SK-N-SH (cell line): ENCODE results near the gene OR7G2. TPM values are rescaled to one million over a fixed set of nuclear protein-coding genes. Genes with fewer than 3 reads are reported as not detected.

ENCODE experiments used
- CTCF ChIA-PET: fragments of 300-600, 350-600 bp; formaldehyde crosslinking; extraction: SDS; loops from one replicate; lab custom pipeline; 2021; lab: Yijun Ruan, JAX
- POLR2A ChIA-PET: fragments of 350-600 bp; sonication (Branson Sonifier 250); formaldehyde crosslinking; extraction: SDS; loops from one replicate; lab custom pipeline; 2020; ENCODE audit warnings: antibody characterized with exemption, inconsistent platforms; lab: Yijun Ruan, JAX
- DNase-seq: peaks from one replicate; pipeline ENCODE4 v3.0.0; 2012
- H2AFZ ChIP-seq: fragments of 200-600 bp; sonication (generic); 2 replicates; pipeline ENCODE4 v1.8.1; 2016; ENCODE audit warnings: antibody characterized with exemption, mild to moderate bottlenecking, low read depth
- H3F3A ChIP-seq: fragments of 200-600 bp; sonication (generic); replicated peaks from 2 replicates; pipeline ENCODE3; 2016; ENCODE audit warnings: antibody characterized with exemption, mild to moderate bottlenecking; ENCODE audit not compliant: insufficient read depth
- H3K27ac ChIP-seq, 2 experiments: fragments of 200-500 bp in 1 of 2; fragments of 200-600 bp in 1 of 2; sonication (Bioruptor generic) in 1 of 2; sonication (generic), shearing (Covaris generic) in 1 of 2; 2 replicates each; pipeline versions ENCODE4 v1.5.1 to v1.6.1; 2014 to 2016; ENCODE audit warnings: low read depth in 2 of 2, inconsistent platforms in 1 of 2, low read length in 1 of 2, mild to moderate bottlenecking in 1 of 2, mixed read lengths in 1 of 2
- H3K27me3 ChIP-seq: fragments of 200-600 bp; sonication (generic), shearing (Covaris generic); 2 replicates; pipeline ENCODE4 v1.6.1; 2016; ENCODE audit warnings: mixed run types; ENCODE audit not compliant: insufficient read depth
- H3K36me3 ChIP-seq, 2 experiments: fragments of 200-500 bp in 1 of 2; fragments of 200-600 bp in 1 of 2; sonication (Bioruptor generic) in 1 of 2; sonication (generic) in 1 of 2; replicated peaks in 1 of 2; 2 replicates each; pipeline versions ENCODE3 to v1.5.1; 2014 to 2016; ENCODE audit warnings: low read length in 1 of 2, mild to moderate bottlenecking in 1 of 2; ENCODE audit not compliant: insufficient read depth in 2 of 2, control insufficient read depth in 1 of 2
- H3K4me1 ChIP-seq, 2 experiments: fragments of 200-500 bp in 1 of 2; fragments of 200-600 bp in 1 of 2; sonication (Bioruptor generic) in 1 of 2; sonication (generic), shearing (Covaris generic) in 1 of 2; 2 replicates each; pipeline versions ENCODE4 v1.5.1 to v1.6.1; 2014 to 2016; ENCODE audit warnings: low read depth in 1 of 2, low read length in 1 of 2, mixed run types in 1 of 2; ENCODE audit not compliant: insufficient read depth in 2 of 2, control insufficient read depth in 1 of 2
- H3K4me2 ChIP-seq: fragments of 200-600 bp; sonication (generic), shearing (Covaris generic); 2 replicates; pipeline ENCODE4 v1.6.1; 2017; ENCODE audit warnings: mixed run types
- H3K4me3 ChIP-seq, 2 experiments: fragments of 200-500 bp in 1 of 2; fragments of 200-600 bp in 1 of 2; sonication (Bioruptor generic) in 1 of 2; sonication (generic), shearing (Covaris generic) in 1 of 2; 2 replicates each; pipeline versions ENCODE4 v1.5.1 to v1.8.1; 2014 to 2016; ENCODE audit warnings: low read depth in 2 of 2, inconsistent platforms in 1 of 2, low read length in 1 of 2, mild to moderate bottlenecking in 1 of 2, mixed read lengths in 1 of 2, moderate library complexity in 1 of 2
- H3K79me2 ChIP-seq: fragments of 200-600 bp; sonication (generic); 2 replicates; pipeline ENCODE4 v1.8.1; 2017; ENCODE audit warnings: mild to moderate bottlenecking; ENCODE audit not compliant: insufficient read depth
- H3K9ac ChIP-seq: fragments of 200-600 bp; sonication (generic); 2 replicates; pipeline ENCODE4 v1.6.1; 2017; ENCODE audit warnings: mixed run types
- H3K9me2 ChIP-seq: fragments of 200-600 bp; sonication (generic); 2 replicates; pipeline ENCODE4 v1.6.1; 2017; ENCODE audit warnings: mixed run types
- H3K9me3 ChIP-seq: fragments of 200-600 bp; sonication (generic); 2 replicates; pipeline ENCODE4 v1.6.1; 2017; ENCODE audit warnings: mixed run types, mild to moderate bottlenecking, moderate library complexity
- H4K20me1 ChIP-seq: fragments of 200-600 bp; sonication (generic); 2 replicates; pipeline ENCODE4 v1.6.1; 2017; ENCODE audit warnings: mild to moderate bottlenecking, mixed run types; ENCODE audit not compliant: insufficient read depth
- CHD2 ChIP-seq: fragments of 150-350 bp; IDR thresholded peaks from 2 replicates; pipeline ENCODE4 v1.6.1; 2018; ENCODE audit warnings: low read length; ENCODE audit not compliant: partially characterized antibody
- GATA2 ChIP-seq: sonication (generic); formaldehyde crosslinking; IDR thresholded peaks from 2 replicates; pipeline ENCODE4 v1.5.0; 2020; ENCODE audit warnings: mild to moderate bottlenecking, missing genetic modification reagents
- JUND ChIP-seq: IDR thresholded peaks from 2 replicates; pipeline ENCODE4 v1.4.0; 2012
- NRF1 ChIP-seq: IDR thresholded peaks from 2 replicates; pipeline ENCODE4 v1.6.1; 2012; ENCODE audit warnings: low read depth, mild to moderate bottlenecking, low read length
- RFX5 ChIP-seq: IDR thresholded peaks from 2 replicates; pipeline ENCODE4 v1.6.1; 2012; ENCODE audit warnings: mild to moderate bottlenecking, improper control_type of control experiment, low read length
- RXRA ChIP-seq: IDR thresholded peaks from 2 replicates; pipeline ENCODE4 v1.4.0; 2012; ENCODE audit warnings: low read depth, mild to moderate bottlenecking, borderline replicate concordance
- TEAD4 ChIP-seq: IDR thresholded peaks from 2 replicates; pipeline ENCODE4 v1.4.0; 2012; ENCODE audit warnings: mild to moderate bottlenecking, borderline replicate concordance; ENCODE audit not compliant: insufficient read depth
- WGBS: methylation state at CpG from one replicate; pipeline ENCODE4 v1.1.6; 2017; ENCODE audit warnings: low lambda C conversion rate; 5-methylcytosine and 5-hydroxymethylcytosine counted together
- polyA plus RNA-seq, 3 experiments: library from polyadenylated mRNA; depleted of rRNA; stranded (reverse); fragments of >200 nt; gene quantifications; 2 replicates each; pipeline ENCODE4 v1.2.3, GENCODE V29; 2012
- TF ChIP-seq, protein P1 (sequence below): IDR thresholded peaks from 2 replicates; pipeline ENCODE4 v1.4.0; 2012; ENCODE audit warnings: low read depth, borderline replicate concordance
- TF ChIP-seq, protein P2 (sequence below): IDR thresholded peaks from 2 replicates; pipeline ENCODE4 v1.6.1; 2012; ENCODE audit warnings: mild to moderate bottlenecking, low read depth, low read length, moderate library complexity
- TF ChIP-seq, protein P3 (sequence below): fragments of 150-350 bp; IDR thresholded peaks from 2 replicates; pipeline ENCODE4 v1.6.1; 2016; ENCODE audit warnings: mild to moderate bottlenecking, low read depth, low read length
- TF ChIP-seq, protein P4 (sequence below): IDR thresholded peaks from 2 replicates; pipeline ENCODE4 v1.4.0; 2012; ENCODE audit warnings: low read depth

Gene OR7G2
- polyA plus RNA-seq, 1 of the 3 experiments (the other 2 are of a cell fraction), result not detected

DNA sequence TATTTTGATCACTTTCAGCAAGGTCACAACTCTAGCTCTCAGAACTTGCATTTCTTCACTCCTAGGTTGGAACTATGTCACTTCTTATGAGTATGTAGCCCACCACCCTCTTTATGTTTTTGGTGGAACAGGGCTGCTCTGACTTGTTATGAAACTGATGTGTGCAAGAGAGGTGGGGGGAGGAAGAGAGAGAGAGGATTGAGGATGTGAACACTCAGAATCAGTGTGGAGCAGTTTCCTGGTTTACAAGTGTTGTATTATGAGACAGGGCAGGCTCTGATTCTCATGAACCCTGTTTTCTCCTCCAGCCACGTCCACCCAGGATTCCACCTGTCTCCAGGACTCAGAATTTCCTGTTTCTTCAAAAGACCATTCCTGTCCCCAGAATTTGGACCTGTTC, 49.0 kb upstream of the OR7G2 start (continued):
- no peak for TF ChIP-seq RFX5

DNA sequence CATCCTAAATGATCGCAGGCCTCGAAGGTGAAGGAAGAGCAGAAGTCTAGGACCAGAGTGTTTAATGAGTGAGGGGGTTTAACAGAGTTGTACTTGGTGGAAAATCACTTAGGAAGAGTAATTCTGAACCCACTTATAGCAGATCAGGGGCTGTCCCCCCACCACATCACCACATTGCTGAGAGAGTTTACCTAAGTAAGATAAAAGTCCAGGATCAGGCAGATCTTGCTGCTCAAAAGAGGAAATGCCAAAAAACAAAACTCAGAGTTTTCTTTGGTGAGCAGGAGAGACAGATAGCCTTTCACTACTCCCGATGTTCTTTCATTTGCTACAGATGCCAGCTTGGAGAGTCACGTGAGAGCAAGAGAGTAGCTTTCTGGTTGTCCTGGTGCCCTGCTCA, 48.3 kb upstream of the OR7G2 start:
- Histone ChIP-seq H3K9ac (no peak overlapping the region), H3K36me3 (peaks cover 55 to 85% of the 10 kb centered on the region in 2 experiments), H3K79me2 (peaks cover 72% of the 10 kb centered on the region), H3K27me3 (no peaks in the 10 kb centered on the region), H2AFZ (no peak overlapping the region), H4K20me1 (no peaks in the 10 kb centered on the region), H3K4me2 (no peak overlapping the region), H3K27ac (no peak overlapping the region), H3K9me2 (no peaks in the 10 kb centered on the region), H3K9me3 (peaks cover 9% of the 10 kb centered on the region; the same call in 1 of the 2 replicates), H3F3A (no peaks in the 10 kb centered on the region), H3K4me3 (no peak overlapping the region; a peak in 1 of 4 replicates), H3K4me1 (no peaks in the 10 kb centered on the region)
- no peak for DNase-seq
- CTCF ChIA-PET, result no interaction called here
- POLR2A ChIA-PET, result no interaction called here
- 98% methylated on average over 4 of the region's 4 CpGs for WGBS
- TF ChIP-seq CHD2 (no peak), RXRA (no peak), GATA2 (CRISPR knock-in tag) (no peak), JUND (no peak), NRF1 (no peak), TEAD4 (no peak)
- TF ChIP-seq, protein P1, sequence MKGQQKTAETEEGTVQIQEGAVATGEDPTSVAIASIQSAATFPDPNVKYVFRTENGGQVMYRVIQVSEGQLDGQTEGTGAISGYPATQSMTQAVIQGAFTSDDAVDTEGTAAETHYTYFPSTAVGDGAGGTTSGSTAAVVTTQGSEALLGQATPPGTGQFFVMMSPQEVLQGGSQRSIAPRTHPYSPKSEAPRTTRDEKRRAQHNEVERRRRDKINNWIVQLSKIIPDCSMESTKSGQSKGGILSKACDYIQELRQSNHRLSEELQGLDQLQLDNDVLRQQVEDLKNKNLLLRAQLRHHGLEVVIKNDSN, result no peak
- TF ChIP-seq, protein P2, sequence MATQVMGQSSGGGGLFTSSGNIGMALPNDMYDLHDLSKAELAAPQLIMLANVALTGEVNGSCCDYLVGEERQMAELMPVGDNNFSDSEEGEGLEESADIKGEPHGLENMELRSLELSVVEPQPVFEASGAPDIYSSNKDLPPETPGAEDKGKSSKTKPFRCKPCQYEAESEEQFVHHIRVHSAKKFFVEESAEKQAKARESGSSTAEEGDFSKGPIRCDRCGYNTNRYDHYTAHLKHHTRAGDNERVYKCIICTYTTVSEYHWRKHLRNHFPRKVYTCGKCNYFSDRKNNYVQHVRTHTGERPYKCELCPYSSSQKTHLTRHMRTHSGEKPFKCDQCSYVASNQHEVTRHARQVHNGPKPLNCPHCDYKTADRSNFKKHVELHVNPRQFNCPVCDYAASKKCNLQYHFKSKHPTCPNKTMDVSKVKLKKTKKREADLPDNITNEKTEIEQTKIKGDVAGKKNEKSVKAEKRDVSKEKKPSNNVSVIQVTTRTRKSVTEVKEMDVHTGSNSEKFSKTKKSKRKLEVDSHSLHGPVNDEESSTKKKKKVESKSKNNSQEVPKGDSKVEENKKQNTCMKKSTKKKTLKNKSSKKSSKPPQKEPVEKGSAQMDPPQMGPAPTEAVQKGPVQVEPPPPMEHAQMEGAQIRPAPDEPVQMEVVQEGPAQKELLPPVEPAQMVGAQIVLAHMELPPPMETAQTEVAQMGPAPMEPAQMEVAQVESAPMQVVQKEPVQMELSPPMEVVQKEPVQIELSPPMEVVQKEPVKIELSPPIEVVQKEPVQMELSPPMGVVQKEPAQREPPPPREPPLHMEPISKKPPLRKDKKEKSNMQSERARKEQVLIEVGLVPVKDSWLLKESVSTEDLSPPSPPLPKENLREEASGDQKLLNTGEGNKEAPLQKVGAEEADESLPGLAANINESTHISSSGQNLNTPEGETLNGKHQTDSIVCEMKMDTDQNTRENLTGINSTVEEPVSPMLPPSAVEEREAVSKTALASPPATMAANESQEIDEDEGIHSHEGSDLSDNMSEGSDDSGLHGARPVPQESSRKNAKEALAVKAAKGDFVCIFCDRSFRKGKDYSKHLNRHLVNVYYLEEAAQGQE, result no peak
- TF ChIP-seq, protein P3, sequence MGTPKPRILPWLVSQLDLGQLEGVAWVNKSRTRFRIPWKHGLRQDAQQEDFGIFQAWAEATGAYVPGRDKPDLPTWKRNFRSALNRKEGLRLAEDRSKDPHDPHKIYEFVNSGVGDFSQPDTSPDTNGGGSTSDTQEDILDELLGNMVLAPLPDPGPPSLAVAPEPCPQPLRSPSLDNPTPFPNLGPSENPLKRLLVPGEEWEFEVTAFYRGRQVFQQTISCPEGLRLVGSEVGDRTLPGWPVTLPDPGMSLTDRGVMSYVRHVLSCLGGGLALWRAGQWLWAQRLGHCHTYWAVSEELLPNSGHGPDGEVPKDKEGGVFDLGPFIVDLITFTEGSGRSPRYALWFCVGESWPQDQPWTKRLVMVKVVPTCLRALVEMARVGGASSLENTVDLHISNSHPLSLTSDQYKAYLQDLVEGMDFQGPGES, result no peak
- TF ChIP-seq, protein P4, sequence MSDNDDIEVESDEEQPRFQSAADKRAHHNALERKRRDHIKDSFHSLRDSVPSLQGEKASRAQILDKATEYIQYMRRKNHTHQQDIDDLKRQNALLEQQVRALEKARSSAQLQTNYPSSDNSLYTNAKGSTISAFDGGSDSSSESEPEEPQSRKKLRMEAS, result no peak
